LNCaP clone FGC (cell line): Measurements from ENCODE around the gene RNF11.

Experiments
- DNase-seq: peaks from one replicate; pipeline ENCODE4 v3.0.0-alpha.2; 2011; ENCODE audit warnings: low read depth
- H3K4me3 ChIP-seq: 2 replicates; pipeline ENCODE4 v1.5.1; 2011; ENCODE audit warnings: mild to moderate bottlenecking, low read depth, low read length, control low read depth
- CTCF ChIP-seq: IDR thresholded peaks from 2 replicates; pipeline ENCODE4 v1.5.1; 2012; ENCODE audit warnings: mild to moderate bottlenecking; ENCODE audit not compliant: control insufficient read depth, insufficient read depth; ENCODE audit errors: extremely low read depth

The RNF11 gene

GRCh38 chr1:51252366-51252765 lies 16.3 kb downstream of the RNF11 start:
- DNase-seq: no peak
- no peak for TF ChIP-seq CTCF
- H3K4me3 ChIP-seq: no peak overlapping the region

DNA sequence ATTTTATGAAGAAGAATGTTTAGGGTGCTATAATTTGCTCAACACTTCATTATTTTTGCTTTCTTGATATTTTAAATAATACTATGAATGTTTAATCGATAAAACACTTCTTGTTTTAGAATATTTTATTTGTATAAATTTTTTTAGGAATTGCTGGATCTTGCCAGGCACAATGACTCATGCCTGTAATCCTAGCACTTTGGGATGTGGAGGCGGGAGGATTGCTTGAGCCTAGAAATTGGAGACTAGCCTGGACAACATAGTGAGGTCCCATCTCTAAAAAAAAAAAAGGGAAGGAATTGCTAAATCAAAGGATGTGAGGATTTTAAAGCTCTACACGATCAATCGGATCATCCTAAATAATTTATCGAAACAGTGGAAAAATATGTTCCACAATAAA lies 17.6 kb downstream of the RNF11 start:
- no peak for TF ChIP-seq CTCF

DNA sequence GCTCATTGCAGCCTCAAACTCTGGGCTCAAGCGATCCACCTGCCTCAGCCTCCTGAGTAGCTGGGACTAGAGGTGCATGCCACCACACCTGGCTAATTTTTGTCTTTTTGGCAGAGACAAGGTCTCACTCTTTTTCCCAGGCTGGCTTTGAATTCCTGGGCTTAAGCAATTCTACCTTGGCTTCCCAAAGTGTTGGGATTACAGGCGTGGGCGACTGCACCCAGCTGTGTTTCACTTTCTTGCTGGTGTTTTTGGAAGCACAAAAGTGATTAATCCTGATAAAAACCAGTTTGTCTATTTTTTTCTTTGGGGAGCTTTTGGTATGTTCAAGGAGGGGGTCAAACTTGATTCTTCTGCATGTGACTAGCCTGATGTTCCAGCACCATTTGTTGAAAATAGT lies 19.3 kb downstream of the RNF11 start:
- no peak for DNase-seq
- TF ChIP-seq CTCF: no peak
- H3K4me3 ChIP-seq: no peak overlapping the region

More for the DNA sequence above, 17.6 kb downstream of the RNF11 start:
- H3K4me3 ChIP-seq: no peak overlapping the region
- no peak for DNase-seq

- no peak overlapping the region for H3K4me3 ChIP-seq
- no peak for TF ChIP-seq CTCF
- DNase-seq: no peak
Observed at GRCh38 chr1:51263147-51263877, 27.2 kb downstream of the RNF11 start.

DNA sequence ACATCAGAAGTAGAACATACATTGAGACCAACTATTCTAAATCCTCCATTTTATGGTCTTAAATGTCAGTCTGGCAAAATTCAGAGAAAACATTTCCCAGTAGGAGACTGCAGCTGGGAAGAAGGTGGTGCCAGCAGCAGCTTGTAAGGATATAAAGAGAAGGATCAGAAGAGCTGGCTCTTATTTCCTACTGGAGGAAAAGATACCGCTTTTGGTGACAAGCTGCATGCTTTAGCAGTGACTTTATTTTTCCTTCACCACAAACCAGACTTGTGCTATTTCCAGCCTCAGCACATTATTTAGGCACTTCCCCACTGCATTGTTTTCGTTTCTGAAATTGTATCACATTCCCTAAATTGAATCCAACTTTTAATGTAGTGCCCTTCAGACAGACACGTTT lies 28.4 kb downstream of the RNF11 start:
- TF ChIP-seq CTCF: no peak
- no peak overlapping the region for H3K4me3 ChIP-seq
- no peak for DNase-seq

- no peak for TF ChIP-seq CTCF
Observed at GRCh38 chr1:51265618-51266017, 29.5 kb downstream of the RNF11 start.

DNA sequence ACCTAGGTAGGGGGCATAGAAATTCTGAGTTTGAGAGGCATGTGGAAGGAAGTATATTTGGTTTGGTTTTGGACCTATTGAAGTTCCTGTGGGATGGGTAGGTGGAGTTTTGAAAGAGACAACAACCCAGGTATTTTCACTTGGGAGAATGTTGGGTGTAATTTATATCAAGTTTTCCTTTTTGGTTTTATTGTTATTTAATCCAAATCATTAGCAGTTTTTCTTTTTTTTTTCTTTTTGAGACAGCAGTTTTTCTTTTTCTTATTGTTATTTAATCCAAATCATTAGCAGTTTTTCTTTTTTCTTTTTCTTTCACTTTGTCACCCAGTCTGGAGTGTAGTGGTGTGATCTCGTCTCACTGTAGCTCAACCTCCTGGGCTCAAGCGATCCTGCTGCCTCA lies 30.1 kb downstream of the RNF11 start:
- no peak overlapping the region for H3K4me3 ChIP-seq
- DNase-seq: no peak
- no peak for TF ChIP-seq CTCF

More at GRCh38 chr1:51265618-51266017, 29.5 kb downstream of the RNF11 start:
- no peak overlapping the region for H3K4me3 ChIP-seq
- DNase-seq: no peak
